Retinal pigment epithelial cell (primary cell): Measurements from ENCODE around the gene RPS6KA5.

Experiments
- DNase-seq: peaks from one replicate; pipeline ENCODE4 v3.0.0-alpha.2; 2010; ENCODE audit warnings: low read depth
- H3K4me3 ChIP-seq: 2 replicates; pipeline ENCODE4 v1.5.1; 2011; ENCODE audit warnings: mild to moderate bottlenecking, low read length, control low read depth, moderate library complexity
- CTCF ChIP-seq: conservative IDR thresholded peaks from 2 replicates; pipeline ENCODE4 v1.5.1; 2011; ENCODE audit warnings: low read depth, low read length, control low read depth, inconsistent platforms

RPS6KA5 gene

DNA sequence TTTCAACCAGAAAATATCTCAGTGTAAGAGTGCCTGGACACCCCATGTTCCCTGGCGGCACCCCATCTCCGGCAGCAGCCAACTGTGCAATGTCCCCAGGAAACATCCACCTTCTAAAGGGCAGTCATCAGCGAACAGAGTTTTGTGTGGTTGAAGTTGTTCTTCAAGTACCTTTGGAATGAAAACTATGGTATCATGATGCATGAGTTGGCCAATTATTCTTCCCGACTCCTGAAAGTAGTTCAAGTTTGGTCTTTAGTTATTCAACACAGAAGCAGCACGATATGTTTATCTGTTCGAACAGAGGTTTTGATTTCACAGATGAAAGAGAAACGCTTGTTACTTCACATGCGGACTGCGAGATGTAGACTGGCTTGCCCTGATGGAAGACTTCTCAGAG lies 223.1 kb downstream of the RPS6KA5 start:
- H3K4me3 ChIP-seq, result no peak overlapping the region
- no peak for DNase-seq
- no peak for TF ChIP-seq CTCF

- no peak for DNase-seq
- TF ChIP-seq CTCF, result no peak
- no peak overlapping the region for H3K4me3 ChIP-seq
These were observed 223.8 kb downstream of the RPS6KA5 start for GRCh38 chr14:90836692-90837063.

DNA sequence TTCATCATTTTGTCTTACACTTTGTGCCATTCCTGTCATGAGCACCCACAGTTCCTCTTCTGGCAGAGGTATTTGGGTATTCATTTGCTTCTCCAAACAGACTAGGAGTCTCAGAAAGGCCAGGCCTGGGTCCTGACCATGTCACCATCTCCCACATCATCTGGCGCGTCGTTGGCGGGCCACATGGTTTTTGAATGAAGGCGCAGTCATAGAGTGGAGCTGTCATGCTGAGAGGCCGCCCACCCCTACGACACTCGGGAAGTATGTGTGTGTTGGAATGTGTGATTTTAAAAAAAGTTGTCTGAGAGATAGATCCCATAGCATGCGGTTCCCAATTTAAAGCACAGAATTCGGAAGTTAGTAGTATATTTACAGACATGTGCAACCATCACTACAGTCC lies 228.6 kb downstream of the RPS6KA5 start:
- TF ChIP-seq CTCF, result no peak
- no peak overlapping the region for H3K4me3 ChIP-seq
- DNase-seq, result no peak

DNA sequence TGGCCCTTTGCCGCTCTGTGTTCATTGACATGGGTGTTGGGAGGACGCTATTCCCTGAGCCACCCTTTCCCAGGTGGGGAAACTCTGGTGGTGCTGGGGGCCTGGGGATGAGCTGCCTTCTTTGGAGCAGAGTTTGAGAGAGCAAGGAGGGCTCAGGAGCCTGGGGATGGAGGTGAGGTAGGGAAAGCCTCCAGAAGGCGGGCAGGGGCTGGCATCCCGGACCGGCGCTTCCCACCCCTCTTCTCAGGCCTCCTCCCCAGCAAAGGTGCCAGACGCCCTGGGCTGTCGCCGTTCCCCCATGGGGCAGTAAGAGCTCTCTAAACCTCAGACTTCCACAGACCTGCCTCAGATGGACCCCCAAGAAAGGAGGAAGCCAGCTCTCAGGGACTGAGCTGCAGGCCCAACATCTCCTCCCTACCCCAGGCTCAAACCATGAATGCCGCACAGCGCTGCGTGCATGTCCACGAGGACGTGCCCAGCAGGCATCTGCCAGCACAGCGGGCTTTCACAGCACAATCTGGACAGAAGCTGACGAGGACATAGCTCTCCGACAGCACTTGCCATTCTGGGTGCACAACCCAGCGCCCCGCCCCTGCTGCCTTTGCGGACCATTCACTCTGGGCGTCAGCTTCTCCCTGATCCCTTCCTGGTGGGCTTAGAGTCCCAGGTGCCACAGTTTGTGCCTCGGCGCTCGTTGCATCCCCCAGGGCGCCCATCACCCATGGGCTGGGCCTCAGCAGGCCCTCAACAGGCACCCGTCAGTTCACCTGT lies 229.3 kb downstream of the RPS6KA5 start:
- no peak for TF ChIP-seq CTCF
- no peak overlapping the region for H3K4me3 ChIP-seq
- DNase-seq, result no peak

- H3K4me3 ChIP-seq, result no peak overlapping the region
- no peak for TF ChIP-seq CTCF
- DNase-seq, result no peak
These were observed 230.8 kb downstream of the RPS6KA5 start for GRCh38 chr14:90829677-90830076.

DNA sequence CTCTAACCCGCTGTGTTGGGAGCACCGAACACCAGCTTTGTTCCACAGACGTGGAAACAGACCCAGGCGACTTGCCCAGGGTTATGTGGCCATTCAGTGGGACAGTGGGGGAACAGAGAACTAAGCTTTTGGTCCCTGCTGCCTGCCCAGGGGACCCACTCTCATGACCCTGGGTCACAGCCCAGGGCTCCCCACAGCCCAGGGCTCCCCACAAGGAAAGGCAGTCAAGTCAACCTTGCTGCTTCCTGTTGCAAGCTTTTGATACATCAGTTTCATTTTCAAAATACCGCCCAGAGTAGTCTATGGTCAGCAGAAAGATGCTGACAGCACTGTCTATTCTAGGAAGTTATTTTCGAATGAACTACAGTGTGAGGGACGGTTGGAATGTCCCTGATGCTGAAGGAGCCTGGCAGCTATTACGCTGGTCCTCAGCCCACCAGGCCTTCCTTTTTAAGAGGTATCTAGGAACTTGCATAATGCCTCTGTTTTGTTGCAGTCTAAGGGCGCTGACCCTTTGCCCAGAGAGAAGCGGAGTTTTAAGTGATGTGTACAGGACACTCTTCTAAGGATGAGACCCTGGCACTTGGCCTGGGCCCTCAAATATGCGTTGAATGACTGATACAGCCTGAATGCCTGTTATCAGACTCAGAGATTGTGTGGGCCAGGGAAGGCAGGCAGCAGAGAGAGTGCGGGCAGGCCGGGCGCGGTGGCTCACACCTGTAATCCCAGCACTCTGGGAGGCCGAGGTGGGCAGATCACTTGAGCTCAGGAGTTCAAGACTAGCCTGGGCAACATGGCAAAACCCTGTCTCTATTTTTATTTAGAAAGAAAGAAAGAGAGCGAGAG lies 231.6 kb downstream of the RPS6KA5 start:
- TF ChIP-seq CTCF, result no peak
- no peak overlapping the region for H3K4me3 ChIP-seq

More for the DNA sequence above, 231.6 kb downstream of the RPS6KA5 start:
- no peak for DNase-seq
